Medulla oblongata (tissue), 1 donor: ENCODE results near the gene SAMD15.
"Not testable (repeated sequence)": the region's sequence is repeated elsewhere in the genome, so short reads cannot be mapped to it uniquely, and the experiment has no call there.

Source experiments
- DNase-seq: peaks from one replicate; pipeline ENCODE4 v3.0.0-alpha.2; 2015; ENCODE audit errors: extremely low spot score

Gene SAMD15

GRCh38 chr14:77376771-77377501 is at the start of gene SAMD15, which contains the start of gene TMED8:
SAMD15 (plus strand) TSS chr14:77377379; CDS start chr14:77377419, 40 bp downstream.
TMED8 (minus strand) TSS chr14:77377094; CDS start chr14:77377053, 41 bp downstream.
- peak; percentile 88 for DNase-seq

GRCh38 chr14:77329872-77330271 is 47.3 kb upstream of the SAMD15 start:
- DNase-seq = no peak

- no peak for DNase-seq
Observed at GRCh38 chr14:77335576-77335975, 41.6 kb upstream of the SAMD15 start.

- DNase-seq = not testable (repeated sequence)
Observed at GRCh38 chr14:77337255-77337654, 39.9 kb upstream of the SAMD15 start.

GRCh38 chr14:77337880-77338279 is 39.3 kb upstream of the SAMD15 start:
- DNase-seq = no peak

GRCh38 chr14:77338302-77338701 is 38.9 kb upstream of the SAMD15 start:
- no peak for DNase-seq

- no peak for DNase-seq
Observed at GRCh38 chr14:77339407-77339806, 37.8 kb upstream of the SAMD15 start.

GRCh38 chr14:77340389-77340788 is 36.8 kb upstream of the SAMD15 start:
- no peak for DNase-seq

- DNase-seq = no peak
Observed at GRCh38 chr14:77342726-77343397, 34.3 kb upstream of the SAMD15 start.

- DNase-seq = no peak
Observed at GRCh38 chr14:77343662-77344061, 33.5 kb upstream of the SAMD15 start.

GRCh38 chr14:77344377-77344996 is 32.7 kb upstream of the SAMD15 start:
- DNase-seq = no peak

- DNase-seq = no peak
Observed at GRCh38 chr14:77346495-77346894, 30.7 kb upstream of the SAMD15 start.

- peak; percentile 38 for DNase-seq
Observed at GRCh38 chr14:77347751-77348150, 29.4 kb upstream of the SAMD15 start.

GRCh38 chr14:77353469-77354141 is 23.6 kb upstream of the SAMD15 start:
- DNase-seq = peak; percentile 75

GRCh38 chr14:77355811-77356210 is 21.4 kb upstream of the SAMD15 start:
- peak; percentile 27 for DNase-seq

- no peak for DNase-seq
Observed at GRCh38 chr14:77356899-77357298, 20.3 kb upstream of the SAMD15 start.

- no peak for DNase-seq
Observed at GRCh38 chr14:77359626-77360025, 17.6 kb upstream of the SAMD15 start.

GRCh38 chr14:77364146-77364545 is 13.0 kb upstream of the SAMD15 start:
- no peak for DNase-seq

- no peak for DNase-seq
Observed at GRCh38 chr14:77369285-77369684, 7.9 kb upstream of the SAMD15 start.

- no peak for DNase-seq
Observed at GRCh38 chr14:77372304-77372841, 4.8 kb upstream of the SAMD15 start.

- DNase-seq = no peak
Observed at GRCh38 chr14:77375164-77375950, 1.8 kb upstream of the SAMD15 start.
